ENCODE data around the gene HOXA4. TPM values are rescaled to one million over a fixed set of nuclear protein-coding genes. Genes with fewer than 3 reads are reported as not detected.

HOXA4 gene
- total RNA-seq, 4 donors from 2014 or later: 0.14 to 7.7 (median 0.26) TPM; not detected in 1

- no peak for TF ChIP-seq POLR2A (IDR thresholded peaks at IDR 0.05)
- TF ChIP-seq CTCF (IDR thresholded peaks at IDR 0.05): no peak
- no peak for DNase-seq
- H3K4me3 ChIP-seq: no peak overlapping the region
- H3K9me3 ChIP-seq: no peaks in the 10 kb centered on the region
- no peaks in the 10 kb centered on the region for H3K36me3 ChIP-seq
- H3K4me1 ChIP-seq: peaks cover 11 to 12% of the 10 kb centered on the region in 2 donors
- H3K27ac ChIP-seq: peak overlapping the region; percentile 80 to 94
- intact Hi-C loops (cut with DNase I; ENCODE audit: low total_unique reads): no loop called here
- no peaks in the 10 kb centered on the region for H3K27me3 ChIP-seq
Measured at GRCh38 chr7:27112361-27112760, 18.2 kb downstream of the HOXA4 start.

DNA sequence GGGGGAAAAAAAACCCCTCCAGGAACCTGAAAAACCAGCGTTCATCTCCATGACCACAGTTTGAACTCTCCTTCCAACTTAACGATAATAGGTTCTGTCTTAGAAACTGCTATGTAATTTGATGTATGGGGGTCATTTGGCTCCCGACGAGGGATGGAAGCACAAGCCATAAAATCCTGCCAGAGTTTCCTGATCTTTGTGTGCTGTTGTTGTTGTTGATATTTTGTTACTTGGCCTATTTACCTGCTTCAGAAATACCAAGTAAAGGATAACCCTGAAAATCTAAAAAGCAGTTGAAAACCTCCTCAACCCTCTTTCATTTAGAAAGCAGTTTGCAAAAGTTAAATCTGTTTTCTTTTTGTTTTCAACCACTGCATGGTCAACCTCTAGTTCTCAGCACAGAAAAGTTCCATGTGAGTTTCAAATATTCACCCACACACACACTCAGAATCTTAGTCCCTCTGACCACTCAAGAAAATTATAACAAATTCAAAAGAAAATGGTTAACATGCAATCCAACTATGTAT, 18.7 kb downstream of the HOXA4 start:
- intact Hi-C loops (cut with DNase I; ENCODE audit: low total_unique reads): no loop called here
- Histone ChIP-seq H3K4me1 (peaks cover 11 to 12% of the 10 kb centered on the region in 2 donors), H3K36me3 (no peaks in the 10 kb centered on the region), H3K27ac (peak overlapping the region; percentile 72 to 80), H3K27me3 (no peaks in the 10 kb centered on the region), H3K9me3 (no peaks in the 10 kb centered on the region), H3K4me3 (no peak overlapping the region)
- no peak for DNase-seq
- TF ChIP-seq POLR2A (IDR thresholded peaks at IDR 0.05) (no peak), CTCF (IDR thresholded peaks at IDR 0.05) (no peak)

GRCh38 chr7:27111042-27111750, 19.4 kb downstream of the HOXA4 start:
- peak overlapping the region in 1 of 2 donors; percentile 6 for H3K4me3 ChIP-seq
- no peaks in the 10 kb centered on the region for H3K9me3 ChIP-seq
- H3K4me1 ChIP-seq: peaks cover 11 to 12% of the 10 kb centered on the region in 2 donors
- intact Hi-C loops (cut with DNase I; ENCODE audit: low total_unique reads): no loop called here
- no peaks in the 10 kb centered on the region for H3K27me3 ChIP-seq
- TF ChIP-seq CTCF (IDR thresholded peaks at IDR 0.05) (peak in 1 of 4 experiments; percentile 6), POLR2A (IDR thresholded peaks at IDR 0.05) (no peak)
- DNase-seq: peak; percentile 66 to 67
- H3K27ac ChIP-seq: peak overlapping the region; percentile 72 to 80
- no peaks in the 10 kb centered on the region for H3K36me3 ChIP-seq

DNA sequence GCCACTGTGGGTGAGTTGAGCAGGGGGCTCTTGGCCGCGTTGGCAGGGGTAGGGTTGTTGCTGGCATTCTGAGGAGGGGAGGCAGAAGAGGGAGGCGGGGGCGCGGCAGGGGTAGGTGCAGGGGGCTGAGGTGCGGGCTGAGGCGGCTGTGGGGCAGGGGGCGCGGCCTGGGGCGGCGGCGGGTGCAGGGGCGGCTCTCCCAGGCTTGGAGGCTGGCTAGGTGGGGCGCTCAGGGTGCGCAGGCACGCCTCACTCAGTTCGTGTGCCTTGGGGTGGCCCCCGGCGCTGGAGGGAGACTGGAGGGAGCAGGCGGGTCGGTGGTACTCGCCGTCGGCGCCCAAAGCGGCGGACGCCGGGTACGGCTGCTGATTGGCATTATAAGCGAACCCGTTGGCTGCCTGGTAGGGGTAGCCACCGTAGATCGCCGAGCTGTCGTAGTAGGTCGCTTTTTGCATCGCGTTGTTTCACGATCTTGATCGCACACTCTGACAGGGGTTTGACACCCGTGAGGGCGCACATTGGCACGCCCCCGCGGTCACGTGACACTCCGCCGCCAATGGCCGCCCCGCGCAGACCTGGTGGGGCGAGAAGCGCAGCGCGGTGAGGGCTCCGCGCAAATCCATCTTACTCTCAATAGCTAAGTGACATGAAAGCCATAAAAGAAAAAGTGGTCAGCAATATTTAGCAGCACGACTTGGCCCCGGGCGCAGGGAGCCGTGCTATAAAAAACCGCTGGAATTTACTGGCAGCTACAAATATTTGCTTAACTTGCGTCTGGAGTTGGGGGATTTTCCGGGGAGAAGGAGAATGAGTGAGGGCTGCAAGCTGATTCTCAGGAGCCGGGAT, 20.1 kb downstream of the HOXA4 start:
- no peak for TF ChIP-seq POLR2A (IDR thresholded peaks at IDR 0.05)
- no peak for TF ChIP-seq CTCF (IDR thresholded peaks at IDR 0.05)
- no peaks in the 10 kb centered on the region for H3K9me3 ChIP-seq
- intact Hi-C loops (cut with DNase I; ENCODE audit: low total_unique reads): no loop called here
- peak; percentile 44 to 70 for DNase-seq
- peak overlapping the region; percentile 72 to 80 for H3K27ac ChIP-seq
- no peaks in the 10 kb centered on the region for H3K27me3 ChIP-seq
- H3K4me1 ChIP-seq: peaks cover 11 to 12% of the 10 kb centered on the region in 2 donors
- H3K4me3 ChIP-seq: peak overlapping the region in 1 of 2 donors; percentile 6
- no peaks in the 10 kb centered on the region for H3K36me3 ChIP-seq
